WTC11 (cell line): ENCODE data around the gene LAMA2. TPM values are rescaled to one million over a fixed set of nuclear protein-coding genes. Genes with fewer than 3 reads are reported as not detected.

Source experiments
- ATAC-seq: fragments of 200-7000 bp; cut with Tn5 transposase; 2 replicates; pipeline ENCODE4 v1.10.0; 2021; ENCODE audit warnings: mild to moderate bottlenecking, moderate library complexity
- CTCF ChIA-PET: fragments of 300-600 bp; sonication (Branson Sonifier 250); formaldehyde crosslinking; loops from one replicate; lab custom pipeline; 2021; ENCODE audit warnings: antibody characterized with exemption; lab: Charles Lee
- POLR2A ChIA-PET: fragments of 350-600 bp; sonication (Branson Sonifier 250); formaldehyde crosslinking; loops from one replicate; lab custom pipeline; 2021; ENCODE audit warnings: antibody characterized with exemption; lab: Charles Lee
- DNase-seq: peaks from one replicate; pipeline ENCODE4 v3.0.0; 2021; ENCODE audit warnings: low spot score
- H3K27ac Mint-ChIP-seq: 2 replicates; pipeline ENCODE4 v1.8.0; 2021; ENCODE audit warnings: mixed read lengths
- H3K27me3 Mint-ChIP-seq: 2 replicates; pipeline ENCODE4 v1.8.0; 2021; ENCODE audit warnings: low read depth, mild to moderate bottlenecking, moderate library complexity, mixed read lengths
- H3K36me3 Mint-ChIP-seq: 2 replicates; pipeline ENCODE4 v1.8.0; 2021; ENCODE audit warnings: mixed read lengths
- H3K4me1 Mint-ChIP-seq: 2 replicates; pipeline ENCODE4 v1.8.0; 2022; ENCODE audit warnings: mixed read lengths
- H3K4me3 Mint-ChIP-seq: 2 replicates; pipeline ENCODE4 v1.8.0; 2021; ENCODE audit warnings: mild to moderate bottlenecking, moderate library complexity, mixed read lengths
- H3K9me3 Mint-ChIP-seq: 2 replicates; pipeline ENCODE4 v1.8.0; 2021; ENCODE audit warnings: mixed read lengths
- FOXK1 ChIP-seq: sonication (generic); formaldehyde crosslinking; IDR thresholded peaks from 2 replicates; pipeline ENCODE4 v1.8.0; 2022; ENCODE audit warnings: mild to moderate bottlenecking, moderate library complexity, missing genetic modification reagents
- GABPB1 ChIP-seq: sonication (generic); formaldehyde crosslinking; IDR thresholded peaks from 2 replicates; pipeline ENCODE4 v1.8.1; 2023; ENCODE audit warnings: mild to moderate bottlenecking, missing genetic modification reagents
- HMGA2 ChIP-seq: fragments of 250-450 bp; sonication (Bioruptor Pico); IDR thresholded peaks from 2 replicates; pipeline ENCODE4 v1.4.0; 2021; ENCODE audit warnings: mild to moderate bottlenecking, moderate library complexity
- IRF2 ChIP-seq: sonication (generic); formaldehyde crosslinking; IDR thresholded peaks from 2 replicates; pipeline ENCODE4 v1.8.0; 2022; ENCODE audit warnings: low read depth, missing genetic modification reagents, borderline replicate concordance
- JAZF1 ChIP-seq: fragments of 250-450 bp; sonication (Bioruptor Pico); IDR thresholded peaks from 2 replicates; pipeline ENCODE4 v1.9.0; 2021; ENCODE audit warnings: moderate library complexity, mild to moderate bottlenecking, inconsistent platforms
- MXD4 ChIP-seq: fragments of 250-450 bp; sonication (Bioruptor Pico); IDR thresholded peaks from 2 replicates; pipeline ENCODE4 v1.8.0; 2021; ENCODE audit warnings: mild to moderate bottlenecking, moderate library complexity, borderline replicate concordance
- MYBL2 ChIP-seq: sonication (generic); formaldehyde crosslinking; IDR thresholded peaks from 2 replicates; pipeline ENCODE4 v1.8.1; 2023; ENCODE audit warnings: mild to moderate bottlenecking, moderate library complexity, missing genetic modification reagents
- TCF7 ChIP-seq: sonication (generic); formaldehyde crosslinking; IDR thresholded peaks from 2 replicates; pipeline ENCODE4 v1.8.0; 2022; ENCODE audit warnings: mild to moderate bottlenecking, low read depth, missing genetic modification reagents, moderate library complexity
- TEAD4 ChIP-seq: sonication (generic); formaldehyde crosslinking; IDR thresholded peaks from 2 replicates; pipeline ENCODE4 v1.8.0; 2022; ENCODE audit warnings: mild to moderate bottlenecking, missing genetic modification reagents
- ZBTB21 ChIP-seq: sonication (generic); formaldehyde crosslinking; IDR thresholded peaks from 2 replicates; pipeline ENCODE4 v1.8.1; 2023; ENCODE audit warnings: mild to moderate bottlenecking, missing genetic modification reagents, borderline replicate concordance
- ZNF232 ChIP-seq: sonication (generic); formaldehyde crosslinking; IDR thresholded peaks from 2 replicates; pipeline ENCODE4 v1.8.0; 2022; ENCODE audit warnings: mild to moderate bottlenecking, missing genetic modification reagents
- total RNA-seq: library from RNA; stranded (reverse); gene quantifications from 3 replicates; pipeline ENCODE4 v1.2.3, GENCODE V29; 2021
- TF ChIP-seq, protein P1 (sequence below): sonication (generic); formaldehyde crosslinking; IDR thresholded peaks from 2 replicates; pipeline ENCODE4 v1.8.1; 2022; ENCODE audit warnings: low read depth, missing genetic modification reagents, borderline replicate concordance
- TF ChIP-seq, protein P2 (sequence below): sonication (generic); formaldehyde crosslinking; IDR thresholded peaks from 2 replicates; pipeline ENCODE4 v1.8.1; 2023; ENCODE audit warnings: mild to moderate bottlenecking, missing genetic modification reagents
- TF ChIP-seq, protein P3 (sequence below): sonication (generic); formaldehyde crosslinking; IDR thresholded peaks from 2 replicates; pipeline ENCODE4 v1.8.0; 2022; ENCODE audit warnings: mild to moderate bottlenecking, missing genetic modification reagents
- TF ChIP-seq, protein P4 (sequence below): sonication (generic); formaldehyde crosslinking; IDR thresholded peaks from 2 replicates; pipeline ENCODE4 v1.8.1; 2023; ENCODE audit warnings: mild to moderate bottlenecking, moderate library complexity, missing genetic modification reagents
- TF ChIP-seq, protein P5 (sequence below): sonication (generic); formaldehyde crosslinking; conservative IDR thresholded peaks from 2 replicates; pipeline ENCODE4 v1.8.1; 2022; ENCODE audit warnings: mild to moderate bottlenecking, missing genetic modification reagents
- TF ChIP-seq, protein P6 (sequence below): fragments of 250-450 bp; sonication (Bioruptor Pico); IDR thresholded peaks from 2 replicates; pipeline ENCODE4 v1.9.0; 2021; ENCODE audit warnings: mild to moderate bottlenecking

LAMA2 gene
- total RNA-seq, 1 experiment from 2014 or later = 6.6 TPM

DNA sequence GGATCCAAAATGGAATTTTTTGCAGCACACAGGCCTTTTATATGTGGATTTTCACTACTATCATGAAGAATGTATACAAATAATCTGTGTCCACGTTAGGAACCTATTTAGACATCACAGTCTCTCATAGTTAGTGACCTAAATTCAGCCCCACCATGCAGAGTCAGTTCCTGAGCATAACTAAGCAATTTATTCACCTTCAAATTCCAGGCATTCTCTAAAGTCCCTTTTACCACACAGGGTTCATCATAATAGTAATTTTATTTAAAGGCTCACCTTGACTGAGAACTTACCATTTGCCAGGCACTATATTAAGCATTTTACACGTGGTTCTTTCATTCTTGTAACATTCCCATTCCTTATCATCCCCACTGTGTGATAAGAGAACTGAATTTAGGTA lies 473.2 kb downstream of the LAMA2 start (continued):
- TF ChIP-seq, protein P1, sequence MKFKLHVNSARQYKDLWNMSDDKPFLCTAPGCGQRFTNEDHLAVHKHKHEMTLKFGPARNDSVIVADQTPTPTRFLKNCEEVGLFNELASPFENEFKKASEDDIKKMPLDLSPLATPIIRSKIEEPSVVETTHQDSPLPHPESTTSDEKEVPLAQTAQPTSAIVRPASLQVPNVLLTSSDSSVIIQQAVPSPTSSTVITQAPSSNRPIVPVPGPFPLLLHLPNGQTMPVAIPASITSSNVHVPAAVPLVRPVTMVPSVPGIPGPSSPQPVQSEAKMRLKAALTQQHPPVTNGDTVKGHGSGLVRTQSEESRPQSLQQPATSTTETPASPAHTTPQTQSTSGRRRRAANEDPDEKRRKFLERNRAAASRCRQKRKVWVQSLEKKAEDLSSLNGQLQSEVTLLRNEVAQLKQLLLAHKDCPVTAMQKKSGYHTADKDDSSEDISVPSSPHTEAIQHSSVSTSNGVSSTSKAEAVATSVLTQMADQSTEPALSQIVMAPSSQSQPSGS = no peak
- no peak for TF ChIP-seq JAZF1 (CRISPR knock-in tag)
- TF ChIP-seq, protein P2, sequence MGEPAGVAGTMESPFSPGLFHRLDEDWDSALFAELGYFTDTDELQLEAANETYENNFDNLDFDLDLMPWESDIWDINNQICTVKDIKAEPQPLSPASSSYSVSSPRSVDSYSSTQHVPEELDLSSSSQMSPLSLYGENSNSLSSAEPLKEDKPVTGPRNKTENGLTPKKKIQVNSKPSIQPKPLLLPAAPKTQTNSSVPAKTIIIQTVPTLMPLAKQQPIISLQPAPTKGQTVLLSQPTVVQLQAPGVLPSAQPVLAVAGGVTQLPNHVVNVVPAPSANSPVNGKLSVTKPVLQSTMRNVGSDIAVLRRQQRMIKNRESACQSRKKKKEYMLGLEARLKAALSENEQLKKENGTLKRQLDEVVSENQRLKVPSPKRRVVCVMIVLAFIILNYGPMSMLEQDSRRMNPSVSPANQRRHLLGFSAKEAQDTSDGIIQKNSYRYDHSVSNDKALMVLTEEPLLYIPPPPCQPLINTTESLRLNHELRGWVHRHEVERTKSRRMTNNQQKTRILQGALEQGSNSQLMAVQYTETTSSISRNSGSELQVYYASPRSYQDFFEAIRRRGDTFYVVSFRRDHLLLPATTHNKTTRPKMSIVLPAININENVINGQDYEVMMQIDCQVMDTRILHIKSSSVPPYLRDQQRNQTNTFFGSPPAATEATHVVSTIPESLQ (CRISPR knock-in tag) = no peak

DNA sequence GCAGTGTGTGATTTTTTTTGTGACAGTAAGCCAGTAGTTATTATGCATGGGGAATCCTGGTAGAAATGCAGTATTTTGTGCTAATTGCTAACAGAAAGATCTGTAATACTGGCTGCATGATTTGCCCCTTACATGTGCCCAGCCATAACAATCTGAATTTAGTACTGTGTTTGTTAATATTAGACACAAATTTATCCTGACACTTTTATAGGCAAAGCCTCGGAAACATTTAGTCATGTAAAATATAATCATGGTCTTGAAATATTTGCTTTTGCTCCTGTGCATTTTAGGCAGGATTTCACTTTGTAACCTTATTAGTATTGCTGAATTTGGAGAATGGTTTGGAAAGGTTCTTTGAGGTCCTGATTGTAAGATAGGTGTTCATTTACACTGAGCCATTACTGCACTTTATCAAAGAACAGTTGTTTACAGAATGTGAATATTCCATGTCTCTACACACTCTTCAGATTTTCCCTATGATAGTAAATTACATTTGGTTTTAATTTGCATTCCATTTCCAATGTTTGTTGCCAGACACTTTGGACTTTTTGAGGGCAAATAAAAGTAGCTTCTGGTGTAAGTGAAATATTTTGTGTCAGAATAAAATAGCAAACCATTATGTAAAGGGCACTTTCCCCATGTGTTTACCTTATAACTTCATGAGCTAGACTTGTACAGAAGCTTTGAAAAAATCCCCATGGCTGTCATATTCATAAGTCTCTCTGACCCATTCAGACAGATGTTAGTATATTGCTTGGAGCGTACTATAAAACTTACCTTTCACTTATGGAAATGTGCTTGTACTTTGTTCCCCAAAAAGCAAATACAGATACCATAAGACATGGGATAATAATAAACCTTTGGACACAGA lies 477.1 kb downstream of the LAMA2 start:
- Mint-ChIP-seq H3K4me1 (peaks cover 14% of the 10 kb centered on the region), H3K4me3 (no peak overlapping the region), H3K36me3 (no peaks in the 10 kb centered on the region), H3K9me3 (no peaks in the 10 kb centered on the region), H3K27ac (no peak overlapping the region), H3K27me3 (no peaks in the 10 kb centered on the region)
- TF ChIP-seq ZNF232 (no peak), MXD4 (no peak), MYBL2 (CRISPR knock-in tag) (no peak)
- DNase-seq (no peak), ATAC-seq (no peak)
- ChIA-PET POLR2A (no interaction called here), CTCF (interaction anchor here (1.3 kb wide), 1 partner anchor 10 kb away, joined by 3 read pairs; no protein-coding TSS in a partner anchor)

DNA sequence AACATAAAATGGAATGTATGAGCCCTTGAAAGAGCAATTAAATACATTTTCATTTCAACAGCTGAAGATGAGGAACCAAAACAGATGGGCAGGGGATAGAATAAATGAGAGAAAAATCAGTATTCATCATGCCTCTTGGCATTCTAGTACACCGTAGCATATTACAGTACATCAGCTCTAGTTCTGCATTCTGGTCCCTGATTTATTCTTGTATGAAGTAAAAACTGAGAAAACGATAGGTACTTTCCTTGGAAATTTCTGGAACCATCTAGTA lies 477.7 kb downstream of the LAMA2 start:
- DNase-seq (no peak), ATAC-seq (no peak)
- no peaks in the 10 kb centered on the region for H3K9me3 Mint-ChIP-seq
- no peak overlapping the region for H3K4me3 Mint-ChIP-seq
- POLR2A ChIA-PET = no interaction called here
- CTCF ChIA-PET = no interaction called here
- no peaks in the 10 kb centered on the region for H3K27me3 Mint-ChIP-seq
- no peaks in the 10 kb centered on the region for H3K36me3 Mint-ChIP-seq
- TF ChIP-seq ZNF232 (no peak), FOXK1 (CRISPR knock-in tag) (no peak), GABPB1 (CRISPR knock-in tag) (no peak)
- TF ChIP-seq, protein P3, sequence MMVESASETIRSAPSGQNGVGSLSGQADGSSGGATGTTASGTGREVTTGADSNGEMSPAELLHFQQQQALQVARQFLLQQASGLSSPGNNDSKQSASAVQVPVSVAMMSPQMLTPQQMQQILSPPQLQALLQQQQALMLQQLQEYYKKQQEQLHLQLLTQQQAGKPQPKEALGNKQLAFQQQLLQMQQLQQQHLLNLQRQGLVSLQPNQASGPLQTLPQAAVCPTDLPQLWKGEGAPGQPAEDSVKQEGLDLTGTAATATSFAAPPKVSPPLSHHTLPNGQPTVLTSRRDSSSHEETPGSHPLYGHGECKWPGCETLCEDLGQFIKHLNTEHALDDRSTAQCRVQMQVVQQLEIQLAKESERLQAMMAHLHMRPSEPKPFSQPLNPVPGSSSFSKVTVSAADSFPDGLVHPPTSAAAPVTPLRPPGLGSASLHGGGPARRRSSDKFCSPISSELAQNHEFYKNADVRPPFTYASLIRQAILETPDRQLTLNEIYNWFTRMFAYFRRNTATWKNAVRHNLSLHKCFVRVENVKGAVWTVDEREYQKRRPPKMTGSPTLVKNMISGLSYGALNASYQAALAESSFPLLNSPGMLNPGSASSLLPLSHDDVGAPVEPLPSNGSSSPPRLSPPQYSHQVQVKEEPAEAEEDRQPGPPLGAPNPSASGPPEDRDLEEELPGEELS (CRISPR knock-in tag) = no peak
- TF ChIP-seq, protein P2 (CRISPR knock-in tag) = no peak
- no peak overlapping the region for H3K27ac Mint-ChIP-seq
- peaks cover 8% of the 10 kb centered on the region for H3K4me1 Mint-ChIP-seq

DNA sequence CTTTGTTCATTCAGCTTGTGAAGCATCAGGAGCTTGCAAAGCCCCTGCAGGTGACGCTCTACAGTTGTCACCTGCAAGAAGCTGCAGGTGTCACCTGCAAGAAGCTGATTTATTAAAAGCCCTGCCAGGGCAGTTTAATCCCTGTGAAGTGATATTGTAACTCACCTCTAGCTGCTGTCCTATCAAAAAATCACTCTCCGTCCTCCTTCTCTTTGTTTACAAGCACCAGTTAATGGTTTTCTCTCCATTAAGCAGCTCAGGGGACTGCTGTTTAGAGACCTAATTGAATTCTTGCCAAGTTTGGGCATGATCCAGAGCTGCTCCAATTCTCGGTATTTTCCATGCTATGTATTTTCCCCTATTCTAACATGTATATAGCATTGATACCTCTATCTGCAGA lies 481.1 kb downstream of the LAMA2 start:
- no peaks in the 10 kb centered on the region for H3K27me3 Mint-ChIP-seq
- no peak for DNase-seq
- H3K4me1 Mint-ChIP-seq = no peaks in the 10 kb centered on the region
- no peaks in the 10 kb centered on the region for H3K36me3 Mint-ChIP-seq
- ATAC-seq = no peak
- POLR2A ChIA-PET = no interaction called here
- no peak overlapping the region for H3K4me3 Mint-ChIP-seq
- CTCF ChIA-PET = interaction anchor here (1.0 kb wide), 1 partner anchor 1758 kb away, joined by 3 read pairs; no protein-coding TSS in a partner anchor
- no peak overlapping the region for H3K27ac Mint-ChIP-seq
- no peaks in the 10 kb centered on the region for H3K9me3 Mint-ChIP-seq
- TF ChIP-seq TEAD4 (CRISPR knock-in tag) (no peak), IRF2 (CRISPR knock-in tag) (no peak), HMGA2 (no peak), MXD4 (no peak), ZBTB21 (CRISPR knock-in tag) (no peak), TCF7 (CRISPR knock-in tag) (no peak)
- TF ChIP-seq, protein P4, sequence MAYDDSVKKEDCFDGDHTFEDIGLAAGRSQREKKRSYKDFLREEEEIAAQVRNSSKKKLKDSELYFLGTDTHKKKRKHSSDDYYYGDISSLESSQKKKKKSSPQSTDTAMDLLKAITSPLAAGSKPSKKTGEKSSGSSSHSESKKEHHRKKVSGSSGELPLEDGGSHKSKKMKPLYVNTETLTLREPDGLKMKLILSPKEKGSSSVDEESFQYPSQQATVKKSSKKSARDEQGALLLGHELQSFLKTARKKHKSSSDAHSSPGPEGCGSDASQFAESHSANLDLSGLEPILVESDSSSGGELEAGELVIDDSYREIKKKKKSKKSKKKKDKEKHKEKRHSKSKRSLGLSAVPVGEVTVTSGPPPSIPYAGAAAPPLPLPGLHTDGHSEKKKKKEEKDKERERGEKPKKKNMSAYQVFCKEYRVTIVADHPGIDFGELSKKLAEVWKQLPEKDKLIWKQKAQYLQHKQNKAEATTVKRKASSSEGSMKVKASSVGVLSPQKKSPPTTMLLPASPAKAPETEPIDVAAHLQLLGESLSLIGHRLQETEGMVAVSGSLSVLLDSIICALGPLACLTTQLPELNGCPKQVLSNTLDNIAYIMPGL (CRISPR knock-in tag) = no peak
- TF ChIP-seq, protein P5, sequence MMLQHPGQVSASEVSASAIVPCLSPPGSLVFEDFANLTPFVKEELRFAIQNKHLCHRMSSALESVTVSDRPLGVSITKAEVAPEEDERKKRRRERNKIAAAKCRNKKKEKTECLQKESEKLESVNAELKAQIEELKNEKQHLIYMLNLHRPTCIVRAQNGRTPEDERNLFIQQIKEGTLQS (CRISPR knock-in tag) = no peak
- TF ChIP-seq, protein P6, sequence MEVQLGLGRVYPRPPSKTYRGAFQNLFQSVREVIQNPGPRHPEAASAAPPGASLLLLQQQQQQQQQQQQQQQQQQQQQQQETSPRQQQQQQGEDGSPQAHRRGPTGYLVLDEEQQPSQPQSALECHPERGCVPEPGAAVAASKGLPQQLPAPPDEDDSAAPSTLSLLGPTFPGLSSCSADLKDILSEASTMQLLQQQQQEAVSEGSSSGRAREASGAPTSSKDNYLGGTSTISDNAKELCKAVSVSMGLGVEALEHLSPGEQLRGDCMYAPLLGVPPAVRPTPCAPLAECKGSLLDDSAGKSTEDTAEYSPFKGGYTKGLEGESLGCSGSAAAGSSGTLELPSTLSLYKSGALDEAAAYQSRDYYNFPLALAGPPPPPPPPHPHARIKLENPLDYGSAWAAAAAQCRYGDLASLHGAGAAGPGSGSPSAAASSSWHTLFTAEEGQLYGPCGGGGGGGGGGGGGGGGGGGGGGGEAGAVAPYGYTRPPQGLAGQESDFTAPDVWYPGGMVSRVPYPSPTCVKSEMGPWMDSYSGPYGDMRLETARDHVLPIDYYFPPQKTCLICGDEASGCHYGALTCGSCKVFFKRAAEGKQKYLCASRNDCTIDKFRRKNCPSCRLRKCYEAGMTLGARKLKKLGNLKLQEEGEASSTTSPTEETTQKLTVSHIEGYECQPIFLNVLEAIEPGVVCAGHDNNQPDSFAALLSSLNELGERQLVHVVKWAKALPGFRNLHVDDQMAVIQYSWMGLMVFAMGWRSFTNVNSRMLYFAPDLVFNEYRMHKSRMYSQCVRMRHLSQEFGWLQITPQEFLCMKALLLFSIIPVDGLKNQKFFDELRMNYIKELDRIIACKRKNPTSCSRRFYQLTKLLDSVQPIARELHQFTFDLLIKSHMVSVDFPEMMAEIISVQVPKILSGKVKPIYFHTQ (CRISPR knock-in tag) = no peak
